Measurements from ENCODE around the gene STAB2.

The STAB2 gene

DNA sequence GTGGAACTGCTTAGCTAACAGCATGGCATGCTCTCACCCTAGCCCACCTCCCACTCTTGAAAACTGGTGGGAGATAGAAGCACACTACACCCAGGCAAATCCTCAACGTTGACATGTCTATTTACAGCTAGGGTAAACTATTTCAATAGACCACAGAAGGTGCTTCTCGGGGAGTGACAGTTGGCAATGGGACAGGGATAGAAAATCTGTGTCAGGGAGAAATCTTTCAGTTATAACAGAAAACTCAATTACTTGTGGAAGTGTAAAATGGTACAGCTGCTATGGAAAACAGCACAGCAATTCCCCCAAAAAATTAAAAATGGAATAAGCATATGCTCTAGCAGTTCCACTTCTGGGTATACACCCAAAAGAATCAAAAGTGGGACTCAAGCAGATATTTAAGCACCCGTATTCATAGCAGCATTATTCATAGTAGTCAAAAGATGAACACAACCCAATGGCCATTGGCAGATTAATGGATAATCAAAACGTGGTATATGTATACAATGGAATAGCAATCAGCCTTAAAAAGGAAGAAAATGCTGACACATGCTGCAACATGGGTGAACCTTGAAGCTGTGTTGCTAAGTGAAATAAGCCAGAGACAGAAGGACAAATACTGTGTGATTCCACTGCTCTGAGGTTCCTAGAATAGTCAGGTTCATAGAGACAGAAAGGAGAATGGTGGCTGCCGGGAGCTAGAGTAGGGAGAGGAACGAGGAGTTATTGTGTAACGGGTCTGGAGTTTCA is 92.5 kb downstream of the STAB2 start:
- TF ChIP-seq TCF12 (IDR thresholded peaks at IDR 0.05; ENCODE audit: low read depth) (no peak), TAF1 (IDR thresholded peaks at IDR 0.05; ENCODE audit: low read depth) (no peak), EP300 (IDR thresholded peaks at IDR 0.05; ENCODE audit: borderline replicate concordance) (no peak), CEBPB (IDR thresholded peaks at IDR 0.05) (no peak), YY1 (IDR thresholded peaks at IDR 0.05; ENCODE audit: low read depth) (no peak)
- TF ChIP-seq, protein P1, sequence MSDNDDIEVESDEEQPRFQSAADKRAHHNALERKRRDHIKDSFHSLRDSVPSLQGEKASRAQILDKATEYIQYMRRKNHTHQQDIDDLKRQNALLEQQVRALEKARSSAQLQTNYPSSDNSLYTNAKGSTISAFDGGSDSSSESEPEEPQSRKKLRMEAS (IDR thresholded peaks at IDR 0.05): no peak

DNA sequence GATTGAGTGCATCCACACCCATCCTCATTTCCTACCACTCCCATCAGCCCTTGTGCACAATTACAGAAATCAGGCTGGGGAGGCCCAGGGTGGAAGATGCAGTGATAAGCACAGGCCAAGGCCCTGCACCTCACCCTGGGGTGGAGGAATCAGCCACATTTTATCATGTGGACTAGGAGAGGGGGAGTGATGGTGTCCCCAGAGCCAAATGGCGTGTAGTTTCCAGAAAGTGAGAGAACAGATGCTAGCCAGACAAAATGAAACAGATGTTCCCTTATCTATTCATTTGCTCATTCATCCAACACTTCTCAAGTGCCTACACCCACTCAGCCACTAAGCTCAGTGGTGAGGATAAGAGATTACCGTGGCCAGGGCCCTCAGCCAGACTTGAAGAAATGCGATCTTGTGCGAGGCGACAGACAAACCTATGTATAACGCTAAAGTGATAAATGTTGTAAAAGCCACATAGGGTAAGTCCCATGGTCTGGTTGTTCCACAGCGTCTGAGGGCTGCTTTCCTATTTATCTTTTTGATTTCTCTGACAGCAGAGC is 93.6 kb downstream of the STAB2 start:
- TF ChIP-seq EGR1 (IDR thresholded peaks at IDR 0.05) (no peak), CEBPB (IDR thresholded peaks at IDR 0.05) (no peak), ZBTB7A (IDR thresholded peaks at IDR 0.05; ENCODE audit: low read depth) (no peak)

DNA sequence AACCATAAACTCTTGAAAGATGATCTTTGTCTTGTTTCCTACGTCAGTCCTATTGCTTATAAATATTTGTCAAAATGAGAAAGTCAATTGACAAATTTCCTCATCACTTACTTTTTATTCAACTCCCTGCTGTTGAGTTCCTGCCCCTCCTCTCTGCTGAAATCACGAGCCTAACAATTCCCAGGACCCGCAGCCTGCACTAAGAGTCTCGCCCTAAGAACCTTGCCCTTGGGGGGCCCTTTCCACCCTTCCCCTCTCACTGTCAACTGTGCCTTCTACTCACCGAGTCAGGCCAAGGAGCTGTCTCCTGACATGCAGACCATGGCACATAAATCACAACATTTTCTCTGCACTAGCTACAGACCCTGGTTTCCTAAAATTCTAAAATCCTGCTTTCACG is 99.0 kb downstream of the STAB2 start:
- TF ChIP-seq EGR1 (IDR thresholded peaks at IDR 0.05): no peak

DNA sequence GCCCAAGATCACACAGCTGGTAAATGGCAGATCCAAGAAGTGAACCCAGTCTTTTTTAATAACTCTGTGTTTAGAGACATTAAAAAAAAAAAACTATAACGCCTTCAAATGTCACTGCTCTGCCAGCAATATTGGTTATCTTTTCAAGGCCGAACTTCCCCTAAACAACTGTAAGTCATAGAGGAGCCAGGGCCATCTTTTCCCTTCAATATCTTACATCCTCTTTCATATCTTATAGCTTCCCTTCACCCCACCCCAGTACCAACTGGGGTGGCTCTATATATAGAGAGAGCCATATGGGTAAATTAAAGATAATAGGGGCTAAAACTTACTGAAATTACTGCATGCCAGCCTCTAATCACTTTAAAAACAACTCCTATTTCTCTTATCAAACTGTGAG is 100.2 kb downstream of the STAB2 start:
- no peak for TF ChIP-seq TEAD4 (IDR thresholded peaks at IDR 0.05)
- TF ChIP-seq NFIC (IDR thresholded peaks at IDR 0.05): no peak
- TF ChIP-seq, protein P1 (IDR thresholded peaks at IDR 0.05): no peak
- TF ChIP-seq, protein P2, sequence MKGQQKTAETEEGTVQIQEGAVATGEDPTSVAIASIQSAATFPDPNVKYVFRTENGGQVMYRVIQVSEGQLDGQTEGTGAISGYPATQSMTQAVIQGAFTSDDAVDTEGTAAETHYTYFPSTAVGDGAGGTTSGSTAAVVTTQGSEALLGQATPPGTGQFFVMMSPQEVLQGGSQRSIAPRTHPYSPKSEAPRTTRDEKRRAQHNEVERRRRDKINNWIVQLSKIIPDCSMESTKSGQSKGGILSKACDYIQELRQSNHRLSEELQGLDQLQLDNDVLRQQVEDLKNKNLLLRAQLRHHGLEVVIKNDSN (IDR thresholded peaks at IDR 0.05): no peak
- TF ChIP-seq TAF1 (IDR thresholded peaks at IDR 0.05; ENCODE audit: low read depth): no peak
- no peak for TF ChIP-seq EGR1 (IDR thresholded peaks at IDR 0.05)
- TF ChIP-seq EP300 (IDR thresholded peaks at IDR 0.05; ENCODE audit: borderline replicate concordance): no peak
- no peak for TF ChIP-seq TCF12 (IDR thresholded peaks at IDR 0.05; ENCODE audit: low read depth)

DNA sequence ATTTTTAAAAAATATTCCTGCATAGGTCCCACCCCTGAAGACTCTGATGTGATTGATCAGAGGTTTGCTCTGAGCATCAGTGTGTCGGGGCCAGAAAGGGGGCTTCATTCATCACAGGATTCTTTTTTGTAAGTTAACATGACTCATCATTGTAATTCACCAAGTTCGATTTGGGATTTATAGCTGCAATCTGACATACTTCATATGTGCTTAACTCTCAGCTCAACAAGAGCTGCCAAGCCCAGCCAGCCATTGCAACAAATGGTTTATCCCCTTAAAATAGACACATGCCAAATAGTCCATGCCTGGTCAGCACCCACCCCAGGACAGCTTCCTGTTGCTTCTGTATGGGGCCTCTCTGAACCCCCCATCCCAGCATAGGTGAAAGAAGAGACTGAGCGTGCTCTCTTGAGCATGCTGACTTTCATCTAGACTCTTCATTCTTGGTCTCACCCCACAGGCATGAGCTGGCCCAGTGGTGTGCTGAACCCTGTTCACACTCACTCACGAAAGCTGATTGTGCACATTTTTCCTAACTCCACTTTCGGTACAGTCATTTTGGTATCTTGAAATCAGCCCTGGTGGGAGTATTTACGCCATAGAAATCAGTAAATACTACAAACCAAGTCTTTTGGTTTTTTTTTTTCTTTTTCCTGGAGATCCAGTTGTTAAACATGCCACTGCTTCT is 101.4 kb downstream of the STAB2 start:
- TF ChIP-seq TAF1 (IDR thresholded peaks at IDR 0.05; ENCODE audit: low read depth) (no peak), CREB1 (IDR thresholded peaks at IDR 0.05; ENCODE audit: low read depth) (no peak), NFIC (IDR thresholded peaks at IDR 0.05) (no peak), ZBTB7A (IDR thresholded peaks at IDR 0.05; ENCODE audit: low read depth) (no peak), RAD21 (IDR thresholded peaks at IDR 0.05; ENCODE audit: low read depth) (no peak), EGR1 (IDR thresholded peaks at IDR 0.05) (no peak), CEBPB (IDR thresholded peaks at IDR 0.05) (no peak), FOXM1 (IDR thresholded peaks at IDR 0.05; ENCODE audit: borderline replicate concordance, low read depth) (no peak), TCF12 (IDR thresholded peaks at IDR 0.05; ENCODE audit: low read depth) (no peak), YY1 (IDR thresholded peaks at IDR 0.05; ENCODE audit: low read depth) (no peak), EP300 (IDR thresholded peaks at IDR 0.05; ENCODE audit: borderline replicate concordance) (no peak), TEAD4 (IDR thresholded peaks at IDR 0.05) (no peak)
- TF ChIP-seq, protein P2 (IDR thresholded peaks at IDR 0.05): no peak
- TF ChIP-seq, protein P1 (IDR thresholded peaks at IDR 0.05): no peak
- TF ChIP-seq, protein P3, sequence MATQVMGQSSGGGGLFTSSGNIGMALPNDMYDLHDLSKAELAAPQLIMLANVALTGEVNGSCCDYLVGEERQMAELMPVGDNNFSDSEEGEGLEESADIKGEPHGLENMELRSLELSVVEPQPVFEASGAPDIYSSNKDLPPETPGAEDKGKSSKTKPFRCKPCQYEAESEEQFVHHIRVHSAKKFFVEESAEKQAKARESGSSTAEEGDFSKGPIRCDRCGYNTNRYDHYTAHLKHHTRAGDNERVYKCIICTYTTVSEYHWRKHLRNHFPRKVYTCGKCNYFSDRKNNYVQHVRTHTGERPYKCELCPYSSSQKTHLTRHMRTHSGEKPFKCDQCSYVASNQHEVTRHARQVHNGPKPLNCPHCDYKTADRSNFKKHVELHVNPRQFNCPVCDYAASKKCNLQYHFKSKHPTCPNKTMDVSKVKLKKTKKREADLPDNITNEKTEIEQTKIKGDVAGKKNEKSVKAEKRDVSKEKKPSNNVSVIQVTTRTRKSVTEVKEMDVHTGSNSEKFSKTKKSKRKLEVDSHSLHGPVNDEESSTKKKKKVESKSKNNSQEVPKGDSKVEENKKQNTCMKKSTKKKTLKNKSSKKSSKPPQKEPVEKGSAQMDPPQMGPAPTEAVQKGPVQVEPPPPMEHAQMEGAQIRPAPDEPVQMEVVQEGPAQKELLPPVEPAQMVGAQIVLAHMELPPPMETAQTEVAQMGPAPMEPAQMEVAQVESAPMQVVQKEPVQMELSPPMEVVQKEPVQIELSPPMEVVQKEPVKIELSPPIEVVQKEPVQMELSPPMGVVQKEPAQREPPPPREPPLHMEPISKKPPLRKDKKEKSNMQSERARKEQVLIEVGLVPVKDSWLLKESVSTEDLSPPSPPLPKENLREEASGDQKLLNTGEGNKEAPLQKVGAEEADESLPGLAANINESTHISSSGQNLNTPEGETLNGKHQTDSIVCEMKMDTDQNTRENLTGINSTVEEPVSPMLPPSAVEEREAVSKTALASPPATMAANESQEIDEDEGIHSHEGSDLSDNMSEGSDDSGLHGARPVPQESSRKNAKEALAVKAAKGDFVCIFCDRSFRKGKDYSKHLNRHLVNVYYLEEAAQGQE (IDR thresholded peaks at IDR 0.05; ENCODE audit: low read depth): no peak

DNA sequence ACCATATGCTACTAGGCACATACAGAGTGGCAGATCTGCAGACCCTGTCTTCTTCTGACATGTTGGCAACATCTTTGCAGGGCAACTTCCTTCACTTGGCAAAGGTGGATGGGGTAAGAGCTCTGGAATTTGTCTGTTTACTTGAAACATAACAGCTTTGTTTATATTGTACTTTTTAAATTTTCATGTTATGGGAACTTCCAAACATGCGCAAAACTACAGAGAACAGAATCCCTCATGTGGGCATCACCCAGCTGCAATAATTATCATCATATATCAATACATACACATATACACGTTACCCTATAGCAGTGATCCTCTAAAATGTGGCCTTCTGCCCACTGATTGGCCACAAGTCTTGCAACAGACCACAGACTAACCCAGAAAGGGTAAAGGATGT is 103.4 kb downstream of the STAB2 start:
- TF ChIP-seq TEAD4 (IDR thresholded peaks at IDR 0.05) (no peak), FOXM1 (IDR thresholded peaks at IDR 0.05; ENCODE audit: borderline replicate concordance, low read depth) (no peak), CREB1 (IDR thresholded peaks at IDR 0.05; ENCODE audit: low read depth) (no peak), TAF1 (IDR thresholded peaks at IDR 0.05; ENCODE audit: low read depth) (no peak), CEBPB (IDR thresholded peaks at IDR 0.05) (no peak), TCF12 (IDR thresholded peaks at IDR 0.05; ENCODE audit: low read depth) (no peak), EGR1 (IDR thresholded peaks at IDR 0.05) (no peak), YY1 (IDR thresholded peaks at IDR 0.05; ENCODE audit: low read depth) (no peak), RAD21 (IDR thresholded peaks at IDR 0.05; ENCODE audit: low read depth) (no peak), ZBTB7A (IDR thresholded peaks at IDR 0.05; ENCODE audit: low read depth) (no peak), NFIC (IDR thresholded peaks at IDR 0.05) (no peak)
- TF ChIP-seq, protein P3 (IDR thresholded peaks at IDR 0.05; ENCODE audit: low read depth): no peak
- TF ChIP-seq, protein P2 (IDR thresholded peaks at IDR 0.05): no peak

Data from Ishikawa (cell line).